Osteoblast (primary cell): ENCODE measurements around the gene SH3D21. TPM values are rescaled to one million over a fixed set of nuclear protein-coding genes. Genes with fewer than 3 reads are reported as not detected.

Experiments
- DNase-seq: peaks from one replicate; pipeline ENCODE4 v3.0.0; 2011; ENCODE audit warnings: low spot score, mixed read lengths; ENCODE audit not compliant: insufficient read length; ENCODE audit errors: missing footprints
- H2AFZ ChIP-seq: 2 replicates; pipeline ENCODE4 v1.6.0; 2011; ENCODE audit warnings: mild to moderate bottlenecking, low read length
- H3K27ac ChIP-seq: 2 replicates; pipeline ENCODE4 v1.5.1; 2011; ENCODE audit warnings: mild to moderate bottlenecking, low read depth, low read length, moderate library complexity
- H3K27me3 ChIP-seq: 2 replicates; pipeline ENCODE4 v1.6.0; 2012; ENCODE audit warnings: mild to moderate bottlenecking, control low read depth, inconsistent platforms, low read length, moderate library complexity; ENCODE audit not compliant: insufficient read depth
- H3K36me3 ChIP-seq: 2 replicates; pipeline ENCODE4 v1.5.1; 2011; ENCODE audit warnings: mild to moderate bottlenecking, low read length, control low read depth, moderate library complexity; ENCODE audit not compliant: insufficient read depth
- H3K4me1 ChIP-seq: 2 replicates; pipeline ENCODE4 v1.5.1; 2011; ENCODE audit warnings: mild to moderate bottlenecking, low read length, control low read depth, moderate library complexity; ENCODE audit not compliant: insufficient read depth
- H3K4me2 ChIP-seq: 2 replicates; pipeline ENCODE4 v1.6.0; 2011; ENCODE audit warnings: mild to moderate bottlenecking, low read length; ENCODE audit not compliant: insufficient read depth
- H3K4me3 ChIP-seq: fragments of 200-600 bp; sonication (generic); 3 replicates; pipeline ENCODE4 v1.5.1; 2012; ENCODE audit warnings: mild to moderate bottlenecking, low read length, inconsistent platforms; ENCODE audit not compliant: insufficient read depth
- H3K79me2 ChIP-seq: 2 replicates; pipeline ENCODE4 v1.6.0; 2012; ENCODE audit warnings: mild to moderate bottlenecking, low read length, control low read depth, inconsistent platforms; ENCODE audit not compliant: insufficient read depth
- H3K9me3 ChIP-seq: 2 replicates; pipeline ENCODE4 v1.5.1; 2011; ENCODE audit warnings: low read depth, low read length, control low read depth
- H4K20me1 ChIP-seq: 2 replicates; pipeline ENCODE4 v1.6.0; 2012; ENCODE audit warnings: mild to moderate bottlenecking, low read length, control low read depth; ENCODE audit not compliant: insufficient read depth
- total RNA-seq: library from RNA; depleted of rRNA; stranded (reverse); fragments of >200 nt; gene quantifications from 2 replicates; pipeline ENCODE4 v1.2.3, GENCODE V29; 2012
- TF ChIP-seq, protein P1 (sequence below): IDR thresholded peaks from 2 replicates; pipeline ENCODE4 v1.5.1; 2011; ENCODE audit warnings: mild to moderate bottlenecking, low read depth, low read length, moderate library complexity; ENCODE audit errors: extremely low read depth

SH3D21 gene
- total RNA-seq, 1 donor = 2.2 TPM

GRCh38 chr1:36339215-36339614 lies 33.0 kb downstream of the SH3D21 start:
- H3K27ac ChIP-seq = no peak overlapping the region
- no peak for DNase-seq
- no peaks in the 10 kb centered on the region for H3K79me2 ChIP-seq
- no peaks in the 10 kb centered on the region for H3K27me3 ChIP-seq
- peaks cover 2% of the 10 kb centered on the region for H4K20me1 ChIP-seq
- H3K9me3 ChIP-seq = no peaks in the 10 kb centered on the region
- no peak overlapping the region for H3K4me3 ChIP-seq
- peaks cover 24% of the 10 kb centered on the region for H3K36me3 ChIP-seq
- H2AFZ ChIP-seq = no peak overlapping the region
- H3K4me1 ChIP-seq = peaks cover 12% of the 10 kb centered on the region
- no peak overlapping the region for H3K4me2 ChIP-seq
- TF ChIP-seq, protein P1, sequence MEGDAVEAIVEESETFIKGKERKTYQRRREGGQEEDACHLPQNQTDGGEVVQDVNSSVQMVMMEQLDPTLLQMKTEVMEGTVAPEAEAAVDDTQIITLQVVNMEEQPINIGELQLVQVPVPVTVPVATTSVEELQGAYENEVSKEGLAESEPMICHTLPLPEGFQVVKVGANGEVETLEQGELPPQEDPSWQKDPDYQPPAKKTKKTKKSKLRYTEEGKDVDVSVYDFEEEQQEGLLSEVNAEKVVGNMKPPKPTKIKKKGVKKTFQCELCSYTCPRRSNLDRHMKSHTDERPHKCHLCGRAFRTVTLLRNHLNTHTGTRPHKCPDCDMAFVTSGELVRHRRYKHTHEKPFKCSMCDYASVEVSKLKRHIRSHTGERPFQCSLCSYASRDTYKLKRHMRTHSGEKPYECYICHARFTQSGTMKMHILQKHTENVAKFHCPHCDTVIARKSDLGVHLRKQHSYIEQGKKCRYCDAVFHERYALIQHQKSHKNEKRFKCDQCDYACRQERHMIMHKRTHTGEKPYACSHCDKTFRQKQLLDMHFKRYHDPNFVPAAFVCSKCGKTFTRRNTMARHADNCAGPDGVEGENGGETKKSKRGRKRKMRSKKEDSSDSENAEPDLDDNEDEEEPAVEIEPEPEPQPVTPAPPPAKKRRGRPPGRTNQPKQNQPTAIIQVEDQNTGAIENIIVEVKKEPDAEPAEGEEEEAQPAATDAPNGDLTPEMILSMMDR = no peak

GRCh38 chr1:36339615-36340014 lies 33.4 kb downstream of the SH3D21 start:
- H3K27ac ChIP-seq = no peak overlapping the region

GRCh38 chr1:36341626-36342320 lies 35.6 kb downstream of the SH3D21 start:
- H3K36me3 ChIP-seq = peaks cover 31% of the 10 kb centered on the region
- no peak overlapping the region for H3K4me3 ChIP-seq
- H3K79me2 ChIP-seq = no peaks in the 10 kb centered on the region
- H3K9me3 ChIP-seq = no peaks in the 10 kb centered on the region
- no peak overlapping the region for H3K4me2 ChIP-seq
- H4K20me1 ChIP-seq = no peaks in the 10 kb centered on the region
- no peak overlapping the region for H2AFZ ChIP-seq
- no peaks in the 10 kb centered on the region for H3K27me3 ChIP-seq
- H3K4me1 ChIP-seq = peaks cover 12% of the 10 kb centered on the region
- no peak overlapping the region for H3K27ac ChIP-seq
- DNase-seq = no peak
- TF ChIP-seq, protein P1 = no peak

More at GRCh38 chr1:36339615-36340014, 33.4 kb downstream of the SH3D21 start:
- Histone ChIP-seq H2AFZ (no peak overlapping the region), H3K79me2 (no peaks in the 10 kb centered on the region), H3K4me2 (no peak overlapping the region), H3K36me3 (peaks cover 24% of the 10 kb centered on the region), H3K27me3 (no peaks in the 10 kb centered on the region), H3K4me1 (peaks cover 12% of the 10 kb centered on the region), H3K4me3 (no peak overlapping the region), H4K20me1 (peaks cover 2% of the 10 kb centered on the region), H3K9me3 (no peaks in the 10 kb centered on the region)
- no peak for DNase-seq
- TF ChIP-seq, protein P1 = no peak

- peaks cover 2% of the 10 kb centered on the region for H3K79me2 ChIP-seq
- H3K36me3 ChIP-seq = peaks cover 37% of the 10 kb centered on the region
- peak; percentile 97 for DNase-seq
- no peak overlapping the region for H2AFZ ChIP-seq
- H3K27me3 ChIP-seq = no peaks in the 10 kb centered on the region
- H4K20me1 ChIP-seq = no peaks in the 10 kb centered on the region
- H3K9me3 ChIP-seq = no peaks in the 10 kb centered on the region
- peak overlapping the region; percentile 66 for H3K27ac ChIP-seq
- TF ChIP-seq, protein P1 = peak; percentile 81
- H3K4me3 ChIP-seq = no peak overlapping the region
- H3K4me2 ChIP-seq = no peak overlapping the region
- H3K4me1 ChIP-seq = peaks cover 12% of the 10 kb centered on the region
Observed at GRCh38 chr1:36342426-36343185, 36.4 kb downstream of the SH3D21 start.
